AG09319 (cell line): ENCODE results near the gene THAP8.

Source experiments
- DNase-seq: peaks from one replicate; pipeline ENCODE4 v3.0.0-alpha.2; 2010; ENCODE audit warnings: low read depth; ENCODE audit errors: extremely low read depth
- TF ChIP-seq, protein P1 (sequence below): IDR thresholded peaks from 2 replicates; pipeline ENCODE4 v1.5.1; 2011; ENCODE audit warnings: low read depth, mild to moderate bottlenecking, inconsistent platforms, low read length, moderate library complexity

Gene THAP8

DNA sequence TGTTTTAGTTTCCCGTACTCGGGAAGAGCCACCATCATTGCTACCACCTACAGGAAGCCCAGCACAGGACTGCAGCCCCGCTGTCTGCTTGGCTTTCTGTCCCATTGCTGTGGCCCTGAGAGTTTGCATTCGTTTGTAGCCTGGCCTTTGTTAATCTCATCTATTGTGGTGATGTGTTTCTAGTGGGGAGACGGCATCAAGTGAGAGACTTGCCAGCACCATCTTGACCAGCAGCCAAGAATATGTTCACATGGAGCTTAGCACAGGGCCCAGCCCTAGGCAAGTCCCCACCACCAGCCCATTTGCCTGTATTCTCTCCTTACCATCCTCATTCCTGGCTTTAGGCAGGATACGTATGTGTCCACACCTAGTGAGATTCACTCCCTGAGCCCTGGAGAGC lies 39.6 kb upstream of the THAP8 start:
- TF ChIP-seq, protein P1, sequence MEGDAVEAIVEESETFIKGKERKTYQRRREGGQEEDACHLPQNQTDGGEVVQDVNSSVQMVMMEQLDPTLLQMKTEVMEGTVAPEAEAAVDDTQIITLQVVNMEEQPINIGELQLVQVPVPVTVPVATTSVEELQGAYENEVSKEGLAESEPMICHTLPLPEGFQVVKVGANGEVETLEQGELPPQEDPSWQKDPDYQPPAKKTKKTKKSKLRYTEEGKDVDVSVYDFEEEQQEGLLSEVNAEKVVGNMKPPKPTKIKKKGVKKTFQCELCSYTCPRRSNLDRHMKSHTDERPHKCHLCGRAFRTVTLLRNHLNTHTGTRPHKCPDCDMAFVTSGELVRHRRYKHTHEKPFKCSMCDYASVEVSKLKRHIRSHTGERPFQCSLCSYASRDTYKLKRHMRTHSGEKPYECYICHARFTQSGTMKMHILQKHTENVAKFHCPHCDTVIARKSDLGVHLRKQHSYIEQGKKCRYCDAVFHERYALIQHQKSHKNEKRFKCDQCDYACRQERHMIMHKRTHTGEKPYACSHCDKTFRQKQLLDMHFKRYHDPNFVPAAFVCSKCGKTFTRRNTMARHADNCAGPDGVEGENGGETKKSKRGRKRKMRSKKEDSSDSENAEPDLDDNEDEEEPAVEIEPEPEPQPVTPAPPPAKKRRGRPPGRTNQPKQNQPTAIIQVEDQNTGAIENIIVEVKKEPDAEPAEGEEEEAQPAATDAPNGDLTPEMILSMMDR, result no peak
- no peak for DNase-seq

DNA sequence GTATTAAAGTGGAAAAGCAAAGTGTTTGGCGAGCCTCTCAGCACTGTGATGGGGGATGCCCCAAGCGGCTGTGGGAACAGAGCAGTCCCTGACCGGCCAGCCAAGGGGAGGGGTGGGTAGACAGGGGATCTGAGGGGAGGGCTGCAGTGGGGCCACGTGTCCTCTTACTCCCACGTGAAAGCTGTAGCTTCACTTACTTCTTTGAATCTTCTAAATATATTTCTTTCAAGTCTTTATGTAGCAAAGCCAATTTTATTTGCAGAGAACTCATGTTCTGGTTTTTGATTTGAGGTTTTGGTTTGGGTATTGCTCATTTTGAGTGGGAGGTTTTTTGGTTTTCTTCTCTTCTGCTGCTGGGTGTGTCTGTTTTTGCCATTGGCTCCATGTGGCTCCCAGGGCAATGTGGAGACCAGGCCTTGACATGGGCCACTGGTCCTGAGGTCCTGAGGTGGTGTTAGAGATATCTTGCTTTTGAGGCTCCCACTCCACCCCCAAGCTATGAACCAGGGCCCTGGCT lies 39.1 kb upstream of the THAP8 start:
- DNase-seq, result no peak
- TF ChIP-seq, protein P1, result no peak

DNA sequence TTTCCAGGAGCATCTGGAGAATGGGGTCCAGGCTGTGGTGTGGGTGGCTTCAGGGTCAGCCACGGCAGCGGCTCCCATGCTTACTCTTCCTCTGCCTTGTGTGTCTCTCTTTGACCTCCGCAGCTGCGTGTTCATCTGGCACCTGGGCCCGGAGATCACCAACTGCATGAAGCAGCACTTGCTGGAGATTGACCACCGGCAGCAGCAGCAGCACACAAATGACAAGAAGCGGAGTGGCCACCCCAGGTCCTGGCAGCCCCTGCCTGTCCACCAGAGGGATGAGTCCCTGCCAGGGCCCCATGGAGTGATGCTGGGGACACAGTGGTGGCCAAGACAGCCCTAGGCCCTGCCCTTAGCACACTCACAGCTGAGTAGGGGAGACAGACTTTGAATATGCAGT lies 38.5 kb upstream of the THAP8 start:
- TF ChIP-seq, protein P1, result no peak
- DNase-seq, result no peak

DNA sequence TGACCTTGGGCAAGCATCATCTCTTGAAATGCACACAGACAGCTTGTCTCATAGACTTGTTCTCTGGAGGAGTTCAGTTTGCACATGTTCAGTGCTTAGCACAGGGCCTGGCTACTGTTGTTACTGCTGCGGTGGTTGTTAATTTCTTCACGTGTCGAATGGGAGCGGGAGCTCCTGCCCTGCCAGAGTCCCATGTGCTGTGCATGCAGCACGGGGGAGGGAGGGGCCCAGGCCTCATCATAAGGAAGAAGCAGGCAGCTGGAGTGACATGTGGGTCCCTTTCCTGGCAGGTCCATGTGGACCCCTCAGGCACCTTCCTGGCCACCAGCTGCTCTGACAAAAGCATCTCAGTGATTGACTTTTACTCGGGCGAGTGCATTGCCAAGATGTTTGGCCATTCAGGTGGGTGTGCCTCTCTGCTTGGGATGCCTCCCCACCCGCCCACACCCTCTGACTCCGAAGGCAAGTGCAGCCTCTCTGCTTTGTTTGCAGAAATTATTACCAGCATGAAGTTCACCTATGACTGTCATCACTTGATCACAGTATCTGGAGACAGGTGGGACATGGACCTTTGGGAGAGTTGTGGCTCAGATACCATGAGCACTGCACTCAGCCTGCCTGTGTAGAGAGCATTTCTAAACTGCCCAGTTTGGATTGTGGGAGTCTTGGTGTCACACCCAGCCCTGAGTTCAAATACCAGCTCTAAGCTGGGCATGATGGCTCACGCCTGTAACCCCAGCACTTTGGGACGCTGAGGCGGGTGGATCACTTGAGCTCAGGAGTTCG lies 37.0 kb upstream of the THAP8 start:
- TF ChIP-seq, protein P1, result no peak
- DNase-seq, result no peak

- no peak for DNase-seq
- TF ChIP-seq, protein P1, result no peak
These were observed 35.8 kb upstream of the THAP8 start for GRCh38 chr19:36089847-36090246.

- TF ChIP-seq, protein P1, result no peak
- no peak for DNase-seq
These were observed 32.2 kb upstream of the THAP8 start for GRCh38 chr19:36086326-36086725.

GRCh38 chr19:36084231-36085009 lies 30.3 kb upstream of the THAP8 start:
- TF ChIP-seq, protein P1, result no peak
- DNase-seq, result no peak
